ENCODE measurements around the gene ABCB8. TPM values are rescaled to one million over a fixed set of nuclear protein-coding genes. Genes with fewer than 3 reads are reported as not detected.

The ABCB8 gene
- total RNA-seq, 1 donor from 2014 or later: 36.2 TPM

GRCh38 chr7:151079199-151079910 lies 51.1 kb downstream of the ABCB8 start:
- Mint-ChIP-seq H3K27ac (peak overlapping the region; percentile 29), H3K4me3 (ENCODE audit: low read depth) (peak overlapping the region; percentile 85), H3K27me3 (no peaks in the 10 kb centered on the region), H3K9me3 (ENCODE audit: low read depth) (no peaks in the 10 kb centered on the region), H3K4me1 (ENCODE audit: low read depth) (peaks cover 12% of the 10 kb centered on the region), H3K36me3 (ENCODE audit: insufficient read depth) (peaks cover 8% of the 10 kb centered on the region)
- no peak for TF ChIP-seq CTCF (IDR thresholded peaks at IDR 0.05; ENCODE audit: unreplicated experiment)
- no peak for DNase-seq (ENCODE audit: low spot score, unreplicated experiment)

DNA sequence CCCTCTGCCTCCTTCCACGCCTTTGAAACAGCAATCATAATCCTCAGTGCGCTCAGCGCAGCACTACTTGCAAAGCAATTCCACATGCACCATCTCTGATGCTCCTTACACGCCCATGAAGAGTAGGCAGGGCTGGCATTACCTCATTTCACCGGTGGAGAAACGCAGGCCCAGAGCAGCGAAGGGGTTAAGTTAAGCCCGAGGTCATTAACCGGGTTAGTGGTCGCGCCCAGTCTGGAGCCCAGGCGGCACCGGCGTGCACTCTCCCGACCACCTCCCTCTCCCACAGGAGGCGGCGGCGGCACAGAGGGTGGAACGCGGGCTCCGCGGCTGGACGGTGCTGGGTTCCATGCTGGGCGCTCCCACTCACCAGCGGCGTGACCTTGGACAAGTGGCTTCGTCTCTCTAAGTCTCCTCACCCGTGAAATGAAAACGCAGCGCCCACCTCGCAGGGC lies 51.8 kb downstream of the ABCB8 start:
- Mint-ChIP-seq H3K27me3 (no peaks in the 10 kb centered on the region), H3K4me3 (ENCODE audit: low read depth) (peak overlapping the region; percentile 85), H3K27ac (peak overlapping the region; percentile 73), H3K4me1 (ENCODE audit: low read depth) (peaks cover 13% of the 10 kb centered on the region), H3K36me3 (ENCODE audit: insufficient read depth) (peaks cover 5% of the 10 kb centered on the region), H3K9me3 (ENCODE audit: low read depth) (no peaks in the 10 kb centered on the region)
- DNase-seq (ENCODE audit: low spot score, unreplicated experiment): no peak
- no peak for TF ChIP-seq CTCF (IDR thresholded peaks at IDR 0.05; ENCODE audit: unreplicated experiment)

GRCh38 chr7:151080522-151081169 lies 52.4 kb downstream of the ABCB8 start, which contains the start of gene FASTK:
TSS of gene FASTK (minus strand) at chr7:151080809. CDS start at chr7:151080766, 43 bp downstream.
- H3K4me3 Mint-ChIP-seq (ENCODE audit: low read depth): peak within 1 kb of the TSS; percentile 85
- H3K36me3 Mint-ChIP-seq (ENCODE audit: insufficient read depth): peaks cover 3% of the 10 kb centered on the region
- peak; percentile 77 for DNase-seq (ENCODE audit: low spot score, unreplicated experiment)
- H3K9me3 Mint-ChIP-seq (ENCODE audit: low read depth): no peaks in the 10 kb centered on the region
- H3K27ac Mint-ChIP-seq: peak within 1 kb of the TSS; percentile 73
- peak; percentile 7 for TF ChIP-seq CTCF (IDR thresholded peaks at IDR 0.05; ENCODE audit: unreplicated experiment)
- H3K4me1 Mint-ChIP-seq (ENCODE audit: low read depth): peaks cover 18% of the 10 kb centered on the region
- H3K27me3 Mint-ChIP-seq: no peaks in the 10 kb centered on the region

DNA sequence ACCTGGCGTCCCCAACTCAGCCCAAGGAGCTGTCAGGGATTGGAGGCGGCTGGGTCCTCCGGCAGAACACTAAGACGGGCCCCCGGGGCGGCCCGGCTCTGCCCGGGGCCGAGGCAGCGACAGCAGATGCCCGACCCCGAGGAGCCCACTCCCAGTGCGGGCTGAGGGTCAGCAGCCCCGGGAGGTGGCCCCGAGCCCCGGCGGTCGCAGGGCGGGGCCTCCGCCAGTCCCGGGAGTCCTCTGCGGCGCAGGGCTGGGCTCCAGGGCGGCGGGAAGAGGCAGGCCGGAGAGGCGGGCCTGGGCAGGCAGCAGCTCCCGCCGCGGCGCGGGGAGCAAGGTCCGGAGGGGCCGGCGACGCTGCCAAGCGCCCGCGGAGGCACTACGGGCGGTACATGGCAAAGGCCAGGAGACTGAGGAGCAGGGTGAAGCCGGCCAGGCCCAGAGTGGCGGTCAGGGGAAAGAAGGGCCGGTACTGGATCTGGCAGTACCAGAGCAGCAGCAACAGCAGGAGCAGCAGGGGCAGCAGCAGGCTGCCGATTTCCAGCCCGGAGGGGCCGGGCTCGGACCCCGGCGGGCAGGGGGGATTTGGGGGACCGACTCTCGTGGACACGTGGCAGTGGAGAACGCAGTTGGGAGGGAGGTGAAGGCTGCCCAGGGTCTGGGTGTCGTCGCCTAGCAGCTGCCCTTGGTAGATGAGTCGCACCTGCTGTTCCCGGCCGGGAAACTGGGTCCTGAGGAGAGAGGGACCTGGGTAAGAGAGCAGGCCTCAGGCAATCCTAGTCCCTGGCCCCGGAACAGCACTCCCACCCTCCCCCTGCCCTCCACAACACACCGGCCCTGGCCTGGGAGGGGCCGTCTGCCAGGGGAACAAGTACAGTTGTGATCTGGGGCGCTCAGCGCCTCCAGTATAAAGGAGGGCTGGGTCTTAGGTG lies 53.2 kb downstream of the ABCB8 start:
- Mint-ChIP-seq H3K9me3 (ENCODE audit: low read depth) (no peaks in the 10 kb centered on the region), H3K36me3 (ENCODE audit: insufficient read depth) (peaks cover under 1% of the 10 kb centered on the region), H3K27ac (no peak overlapping the region), H3K4me3 (ENCODE audit: low read depth) (peak overlapping the region; percentile 85), H3K4me1 (ENCODE audit: low read depth) (peaks cover 21% of the 10 kb centered on the region), H3K27me3 (no peaks in the 10 kb centered on the region)
- DNase-seq (ENCODE audit: low spot score, unreplicated experiment): no peak
- no peak for TF ChIP-seq CTCF (IDR thresholded peaks at IDR 0.05; ENCODE audit: unreplicated experiment)
